Endothelial cell of umbilical vein (primary cell): ENCODE measurements around the gene DNAJC4. TPM values are rescaled to one million over a fixed set of nuclear protein-coding genes. Genes with fewer than 3 reads are reported as not detected.

Experiments used
- BruUV-seq: library from RNA; stranded (reverse); fragments of 400-500 nt; replicated peaks from 2 replicates; lab custom pipeline; 2021; lab: Mats Ljungman, UMichigan
- CTCF ChIA-PET: fragments of 300-600, 350-600 bp; sonication (Branson Sonifier 250); formaldehyde crosslinking; loops from one replicate; lab custom pipeline; 2021; ENCODE audit warnings: antibody characterized with exemption, inconsistent platforms; lab: Charles Lee
- POLR2A ChIA-PET: fragments of 300-600, 350-600 bp; sonication (Branson Sonifier 250); formaldehyde crosslinking; loops from one replicate; lab custom pipeline; 2021; ENCODE audit warnings: antibody characterized with exemption, inconsistent platforms; lab: Charles Lee
- DNase-seq: peaks from one replicate; pipeline ENCODE4 v3.0.0-alpha.2; 2011; ENCODE audit warnings: low read depth, low spot score
- FAIRE-seq: peaks from 2 replicates; lab custom pipeline; 2011; peaks lifted over from hg19 to GRCh38; lab: Jason Lieb, UNC
- H2AFZ ChIP-seq: 2 replicates; pipeline ENCODE4 v1.6.0; 2012; ENCODE audit warnings: low read depth, low read length, control low read depth, inconsistent platforms
- H3K27ac ChIP-seq: 2 replicates; pipeline ENCODE4 v1.5.1; 2011; ENCODE audit warnings: low read depth, mild to moderate bottlenecking, control low read depth, low read length, moderate library complexity; ENCODE audit not compliant: insufficient read depth
- H3K27me3 ChIP-seq, 2 experiments: 2 replicates each; pipeline versions ENCODE4 v1.6.0 to v1.6.1; 2011; ENCODE audit warnings: low read length in 2 of 2, mixed read lengths in 1 of 2; ENCODE audit not compliant: control insufficient read depth in 2 of 2, insufficient read depth in 2 of 2
- H3K36me3 ChIP-seq, 2 experiments: 2 replicates in 1 of 2; 3 replicates in 1 of 2; pipeline ENCODE4 v1.5.1; 2011; ENCODE audit warnings: low read length in 2 of 2, mild to moderate bottlenecking in 1 of 2, moderate library complexity in 1 of 2; ENCODE audit not compliant: control insufficient read depth in 2 of 2, insufficient read depth in 2 of 2; ENCODE audit errors: extremely low read depth in 1 of 2
- H3K4me1 ChIP-seq: 3 replicates; pipeline ENCODE4 v1.5.1; 2011; ENCODE audit warnings: mild to moderate bottlenecking, low read length; ENCODE audit not compliant: control insufficient read depth, insufficient read depth; ENCODE audit errors: extremely low read depth
- H3K4me2 ChIP-seq: 2 replicates; pipeline ENCODE4 v1.6.1; 2011; ENCODE audit warnings: low read length, control low read depth, mixed read lengths; ENCODE audit not compliant: insufficient read depth
- H3K4me3 ChIP-seq, 3 experiments: fragments of 200-600 bp in 1 of 3; sonication (generic), shearing (Covaris generic) in 1 of 3; replicated peaks in 1 of 3; 2 replicates each; pipeline ENCODE4 v1.5.1; 2011 to 2016; ENCODE audit warnings: control low read depth in 3 of 3, low read length in 3 of 3, mild to moderate bottlenecking in 2 of 3, inconsistent platforms in 1 of 3, low read depth in 1 of 3, moderate library complexity in 1 of 3; ENCODE audit not compliant: insufficient read depth in 1 of 3
- H3K79me2 ChIP-seq: 2 replicates; pipeline ENCODE4 v1.6.0; 2012; ENCODE audit warnings: low read length, inconsistent platforms; ENCODE audit not compliant: control insufficient read depth, insufficient read depth
- H3K9ac ChIP-seq: replicated peaks from 2 replicates; pipeline ENCODE3; 2011; ENCODE audit warnings: low read length, control low read depth; ENCODE audit not compliant: insufficient read depth; ENCODE audit errors: extremely low read depth
- H3K9me1 ChIP-seq: replicated peaks from 3 replicates; pipeline ENCODE4 v1.6.0; 2011; ENCODE audit warnings: mild to moderate bottlenecking, low read length; ENCODE audit not compliant: control insufficient read depth, insufficient read depth; ENCODE audit errors: extremely low read depth
- H3K9me3 ChIP-seq: replicated peaks from 2 replicates; pipeline ENCODE4 v1.5.1; 2012; ENCODE audit warnings: low read length, inconsistent platforms; ENCODE audit not compliant: control insufficient read depth, insufficient read depth
- H4K20me1 ChIP-seq: replicated peaks from 2 replicates; pipeline ENCODE3; 2011; ENCODE audit warnings: mild to moderate bottlenecking, low read length; ENCODE audit not compliant: control insufficient read depth, insufficient read depth; ENCODE audit errors: extremely low read depth
- EZH2 ChIP-seq: IDR thresholded peaks from 2 replicates; pipeline ENCODE4 v1.6.1; 2012; ENCODE audit warnings: borderline replicate concordance, low read depth, mild to moderate bottlenecking, moderate library complexity, low read length, inconsistent platforms; ENCODE audit not compliant: severe bottlenecking
- GATA2 ChIP-seq: IDR thresholded peaks from 2 replicates; pipeline ENCODE4 v1.7.0; 2011; ENCODE audit warnings: low read depth, mild to moderate bottlenecking, moderate library complexity, mixed read lengths, low read length; ENCODE audit not compliant: insufficient read length, insufficient read depth
- JUN ChIP-seq: IDR thresholded peaks from 2 replicates; pipeline ENCODE4 v1.6.1; 2011; ENCODE audit warnings: borderline replicate concordance, low read depth; ENCODE audit not compliant: insufficient read length, insufficient read depth
- MYC ChIP-seq: IDR thresholded peaks from one replicate; pipeline ENCODE4 v1.6.1; 2011; ENCODE audit warnings: mild to moderate bottlenecking, low read depth, low read length
- POLR2AphosphoS5 ChIP-seq: IDR thresholded peaks from 2 replicates; pipeline ENCODE4 v1.6.1; 2012; ENCODE audit warnings: low read depth, mild to moderate bottlenecking, control low read depth, low read length, moderate library complexity; ENCODE audit not compliant: insufficient read depth
- dilution Hi-C: fragments of 300-500 bp; cut with MboI; formaldehyde crosslinking; loops from one replicate; pipeline ENCODE4 v1.15.0; 2019; ENCODE audit warnings: low sequenced_read_pairs; ENCODE audit not compliant: extremely low pct_ligation_motif_present
- intact Hi-C: fragments of 100-400 bp; cut with micrococcal nuclease; formaldehyde crosslinking; loops from one replicate; pipeline ENCODE4 v1.10.0; 2022
- polyA plus RNA-seq, 4 experiments: library from polyadenylated mRNA; depleted of rRNA in 3 of 4; stranded (reverse) in 3 of 4; unstranded in 1 of 4; fragments of >200 nt; gene quantifications; 2 replicates each; pipeline versions ENCODE4 v1.2.1 to v1.2.3, GENCODE V29; 2011 to 2012; ENCODE audit warnings: missing spikeins in 1 of 4
- total RNA-seq: library from RNA; stranded (reverse); gene quantifications from 2 replicates; pipeline ENCODE4 v1.2.3, GENCODE V29; 2021
- TF ChIP-seq, protein P1 (sequence below): IDR thresholded peaks from 2 replicates; pipeline ENCODE4 v1.6.1; 2011; ENCODE audit not compliant: insufficient read depth, insufficient read length
- TF ChIP-seq, protein P2 (sequence below), 2 donors: IDR thresholded peaks; 1 replicate in 1 of 2; 2 replicates in 1 of 2; pipeline ENCODE4 v1.5.1; 2011; ENCODE audit warnings: low read length in 2 of 2, mild to moderate bottlenecking in 2 of 2, moderate library complexity in 2 of 2, control low read depth in 1 of 2, inconsistent platforms in 1 of 2, low read depth in 1 of 2; ENCODE audit not compliant: insufficient read depth in 1 of 2; ENCODE audit errors: extremely low read depth in 1 of 2

The DNAJC4 gene
- total and polyA plus RNA-seq, 2 donors (not counting 3 experiments of a cell fraction or from before 2014, with no cell fraction given), result 23.5 to 41.2 TPM

DNA sequence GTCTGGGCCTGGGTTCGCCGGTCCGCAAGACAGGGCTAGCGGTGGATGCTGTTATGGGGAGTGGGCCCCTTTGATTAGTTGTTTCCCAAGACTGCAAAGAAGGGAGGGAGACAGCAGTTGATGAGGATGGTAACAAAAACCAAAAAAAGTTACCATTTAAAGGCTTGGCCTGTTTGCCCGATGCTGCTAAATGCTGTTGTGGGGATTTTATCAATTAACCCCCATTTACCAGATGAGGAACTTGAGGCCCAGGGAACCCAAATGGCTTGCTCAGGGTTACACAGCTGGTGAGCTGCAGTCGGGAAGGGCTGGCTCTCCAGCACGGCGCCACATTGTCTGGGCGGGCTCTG is 7.7 kb upstream of the DNAJC4 start:
- Histone ChIP-seq H2AFZ (no peak overlapping the region), H3K9ac (no peak overlapping the region), H3K36me3 (peaks cover 0 to 6% of the 10 kb centered on the region in 2 experiments), H3K79me2 (peaks cover 8% of the 10 kb centered on the region), H3K4me3 (no peak overlapping the region), H3K27me3 (no peaks in the 10 kb centered on the region), H4K20me1 (no peaks in the 10 kb centered on the region), H3K9me3 (no peaks in the 10 kb centered on the region), H3K4me2 (no peak overlapping the region), H3K9me1 (no peaks in the 10 kb centered on the region), H3K27ac (no peak overlapping the region), H3K4me1 (peaks cover 13% of the 10 kb centered on the region)
- dilution Hi-C loops (no loop called here), intact Hi-C loops (no loop called here)
- POLR2A ChIA-PET, result no interaction called here
- no peak for FAIRE-seq
- TF ChIP-seq, protein P1, sequence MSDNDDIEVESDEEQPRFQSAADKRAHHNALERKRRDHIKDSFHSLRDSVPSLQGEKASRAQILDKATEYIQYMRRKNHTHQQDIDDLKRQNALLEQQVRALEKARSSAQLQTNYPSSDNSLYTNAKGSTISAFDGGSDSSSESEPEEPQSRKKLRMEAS, result no peak
- no peak for TF ChIP-seq MYC
- TF ChIP-seq GATA2, result no peak
- TF ChIP-seq JUN, result no peak
- no peak for TF ChIP-seq POLR2AphosphoS5
- TF ChIP-seq, protein P2, sequence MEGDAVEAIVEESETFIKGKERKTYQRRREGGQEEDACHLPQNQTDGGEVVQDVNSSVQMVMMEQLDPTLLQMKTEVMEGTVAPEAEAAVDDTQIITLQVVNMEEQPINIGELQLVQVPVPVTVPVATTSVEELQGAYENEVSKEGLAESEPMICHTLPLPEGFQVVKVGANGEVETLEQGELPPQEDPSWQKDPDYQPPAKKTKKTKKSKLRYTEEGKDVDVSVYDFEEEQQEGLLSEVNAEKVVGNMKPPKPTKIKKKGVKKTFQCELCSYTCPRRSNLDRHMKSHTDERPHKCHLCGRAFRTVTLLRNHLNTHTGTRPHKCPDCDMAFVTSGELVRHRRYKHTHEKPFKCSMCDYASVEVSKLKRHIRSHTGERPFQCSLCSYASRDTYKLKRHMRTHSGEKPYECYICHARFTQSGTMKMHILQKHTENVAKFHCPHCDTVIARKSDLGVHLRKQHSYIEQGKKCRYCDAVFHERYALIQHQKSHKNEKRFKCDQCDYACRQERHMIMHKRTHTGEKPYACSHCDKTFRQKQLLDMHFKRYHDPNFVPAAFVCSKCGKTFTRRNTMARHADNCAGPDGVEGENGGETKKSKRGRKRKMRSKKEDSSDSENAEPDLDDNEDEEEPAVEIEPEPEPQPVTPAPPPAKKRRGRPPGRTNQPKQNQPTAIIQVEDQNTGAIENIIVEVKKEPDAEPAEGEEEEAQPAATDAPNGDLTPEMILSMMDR (IDR thresholded peaks at IDR 0.05; ENCODE audit: extremely low read depth in 1 of 2, insufficient read depth in 1 of 2, low read depth in 1 of 2, low read length in 2 of 2), result no peak
- TF ChIP-seq EZH2, result no peak
- no TSS peak for BruUV-seq
- no peak for DNase-seq
- CTCF ChIA-PET, result no interaction called here
